HG03439 (cell line): ENCODE measurements around the gene FSCB.
"Not testable (repeated sequence)": the region's sequence is repeated elsewhere in the genome, so short reads cannot be mapped to it uniquely, and the experiment has no call there.

ENCODE experiments used
- ATAC-seq: cut with Tn5 transposase; IDR thresholded peaks from one replicate; pipeline ENCODE4 v1.9.1; 2021; ENCODE audit warnings: mild to moderate bottlenecking, moderate library complexity; ENCODE audit not compliant: unreplicated experiment

Gene FSCB, protein sequence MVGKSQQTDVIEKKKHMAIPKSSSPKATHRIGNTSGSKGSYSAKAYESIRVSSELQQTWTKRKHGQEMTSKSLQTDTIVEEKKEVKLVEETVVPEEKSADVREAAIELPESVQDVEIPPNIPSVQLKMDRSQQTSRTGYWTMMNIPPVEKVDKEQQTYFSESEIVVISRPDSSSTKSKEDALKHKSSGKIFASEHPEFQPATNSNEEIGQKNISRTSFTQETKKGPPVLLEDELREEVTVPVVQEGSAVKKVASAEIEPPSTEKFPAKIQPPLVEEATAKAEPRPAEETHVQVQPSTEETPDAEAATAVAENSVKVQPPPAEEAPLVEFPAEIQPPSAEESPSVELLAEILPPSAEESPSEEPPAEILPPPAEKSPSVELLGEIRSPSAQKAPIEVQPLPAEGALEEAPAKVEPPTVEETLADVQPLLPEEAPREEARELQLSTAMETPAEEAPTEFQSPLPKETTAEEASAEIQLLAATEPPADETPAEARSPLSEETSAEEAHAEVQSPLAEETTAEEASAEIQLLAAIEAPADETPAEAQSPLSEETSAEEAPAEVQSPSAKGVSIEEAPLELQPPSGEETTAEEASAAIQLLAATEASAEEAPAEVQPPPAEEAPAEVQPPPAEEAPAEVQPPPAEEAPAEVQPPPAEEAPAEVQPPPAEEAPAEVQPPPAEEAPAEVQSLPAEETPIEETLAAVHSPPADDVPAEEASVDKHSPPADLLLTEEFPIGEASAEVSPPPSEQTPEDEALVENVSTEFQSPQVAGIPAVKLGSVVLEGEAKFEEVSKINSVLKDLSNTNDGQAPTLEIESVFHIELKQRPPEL

DNA sequence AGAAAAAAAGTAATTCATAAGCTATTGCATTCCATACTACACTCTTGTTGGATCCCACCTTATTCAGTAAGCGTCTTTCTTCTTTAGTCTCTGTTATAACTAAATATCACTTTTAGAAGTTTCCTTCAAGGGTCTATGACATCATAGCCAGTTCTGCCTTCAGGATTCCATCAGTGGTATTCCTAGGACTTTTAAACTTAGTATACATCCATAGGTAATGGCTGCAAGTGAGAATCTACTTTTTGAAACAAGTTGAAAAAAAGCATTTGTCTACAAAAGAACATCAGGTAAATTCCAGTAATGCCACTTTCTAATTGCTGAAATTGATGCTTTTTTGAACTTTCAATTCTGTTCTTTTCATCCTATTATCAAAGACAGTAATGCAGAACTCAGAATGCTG, at the start of gene FSCB:
FSCB (minus strand) TSS at position 101 of the 400 bp plus-strand sequence. CDS start 296 bp downstream, outside the sequence.
- ATAC-seq, result no peak

GRCh38 chr14:44531658-44532057, 24.6 kb upstream of the FSCB start:
- no peak for ATAC-seq

GRCh38 chr14:44530475-44530874, 23.4 kb upstream of the FSCB start:
- ATAC-seq, result no peak

GRCh38 chr14:44529026-44529425, 21.9 kb upstream of the FSCB start:
- ATAC-seq, result no peak

DNA sequence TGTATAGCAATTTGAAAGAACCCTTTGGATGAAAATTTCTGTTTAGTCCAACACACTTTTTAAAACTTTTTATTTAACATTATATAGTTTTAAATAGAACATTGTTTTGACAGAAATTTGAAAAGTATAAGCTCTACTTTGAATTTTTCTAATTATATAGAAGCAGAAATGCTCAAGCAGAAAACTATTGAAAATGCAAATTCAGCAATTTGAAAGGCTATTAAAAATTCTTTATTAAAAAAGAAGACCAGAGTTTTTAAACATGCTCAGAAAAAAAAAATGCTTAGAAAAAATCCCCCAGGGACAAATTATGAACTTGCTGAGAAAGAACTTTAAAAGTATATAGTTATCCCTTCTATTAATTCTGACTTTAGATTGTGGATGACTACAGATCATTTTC, 21.1 kb upstream of the FSCB start:
- no peak for ATAC-seq

DNA sequence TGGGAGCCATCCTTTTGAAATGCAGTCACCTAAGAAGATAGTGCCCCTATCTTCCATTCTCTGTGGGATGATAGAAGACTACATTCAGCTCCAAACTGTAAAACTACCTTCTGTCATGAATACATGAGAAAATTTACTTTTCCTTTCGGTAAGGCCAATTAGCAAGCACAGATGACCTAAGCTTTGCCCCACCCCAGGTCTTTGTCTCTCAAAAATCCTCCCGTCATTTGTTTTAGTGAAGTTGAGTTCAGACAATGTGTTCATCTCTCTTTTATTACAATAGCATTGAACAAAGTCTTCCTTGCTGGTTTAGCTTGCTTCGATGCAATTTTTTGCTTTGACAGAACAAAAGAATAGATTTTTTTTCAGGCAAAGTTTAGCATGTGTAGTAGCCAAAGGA, 18.2 kb upstream of the FSCB start:
- ATAC-seq, result no peak

- not testable (repeated sequence) for ATAC-seq
These were observed 8.6 kb upstream of the FSCB start for GRCh38 chr14:44515668-44516067.

DNA sequence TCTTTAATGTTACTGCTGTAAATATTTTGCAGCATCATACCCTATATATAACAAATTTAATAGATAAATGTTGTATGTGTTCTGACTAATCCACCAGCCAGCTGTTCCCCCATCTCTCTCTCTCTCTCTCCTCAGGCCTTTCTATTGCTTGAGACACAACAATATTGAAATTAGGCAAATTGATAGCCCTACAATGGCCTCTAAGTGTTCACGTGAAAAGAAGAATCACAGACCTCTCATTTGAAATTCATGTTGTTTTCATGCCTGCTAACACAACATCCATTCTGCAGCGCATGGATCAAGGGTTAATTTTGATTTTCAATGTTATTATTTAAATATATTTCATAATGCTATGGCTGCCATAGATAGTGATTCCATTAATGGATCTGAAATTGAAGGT, 1.8 kb upstream of the FSCB start:
- no peak for ATAC-seq

DNA sequence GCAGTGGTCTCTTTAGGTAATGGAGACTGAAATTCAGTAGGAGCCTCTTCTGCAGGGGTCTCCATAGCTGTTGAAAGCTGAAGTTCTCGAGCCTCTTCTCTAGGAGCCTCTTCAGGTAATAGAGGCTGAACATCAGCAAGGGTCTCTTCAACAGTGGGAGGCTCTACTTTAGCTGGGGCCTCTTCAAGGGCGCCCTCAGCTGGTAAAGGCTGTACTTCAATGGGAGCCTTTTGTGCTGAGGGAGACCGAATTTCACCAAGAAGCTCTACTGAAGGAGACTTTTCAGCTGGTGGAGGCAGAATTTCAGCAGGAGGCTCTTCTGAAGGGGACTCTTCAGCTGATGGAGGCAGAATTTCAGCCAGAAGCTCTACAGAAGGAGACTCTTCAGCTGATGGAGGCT, 1.5 kb downstream of the FSCB start:
- ATAC-seq, result no peak

DNA sequence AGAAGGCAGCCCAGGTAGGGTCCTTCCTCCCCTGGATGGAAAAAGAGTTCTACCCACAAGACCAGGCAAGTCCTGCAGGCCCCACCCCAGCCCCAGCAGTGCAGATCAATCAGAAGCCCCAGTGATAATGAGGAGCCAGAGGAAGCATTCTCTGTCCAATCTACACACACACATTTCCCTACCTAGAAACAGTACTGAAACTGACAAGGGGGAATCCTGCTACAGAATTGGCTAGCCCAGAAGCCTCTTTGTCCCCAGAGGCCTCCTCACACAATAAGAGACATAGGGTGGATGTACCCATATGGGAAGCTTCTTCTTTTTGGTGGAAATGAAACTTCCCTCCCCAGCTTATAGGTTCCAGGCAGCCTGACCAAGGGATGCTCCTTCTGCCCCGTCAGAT, 9.9 kb downstream of the FSCB start:
- no peak for ATAC-seq

DNA sequence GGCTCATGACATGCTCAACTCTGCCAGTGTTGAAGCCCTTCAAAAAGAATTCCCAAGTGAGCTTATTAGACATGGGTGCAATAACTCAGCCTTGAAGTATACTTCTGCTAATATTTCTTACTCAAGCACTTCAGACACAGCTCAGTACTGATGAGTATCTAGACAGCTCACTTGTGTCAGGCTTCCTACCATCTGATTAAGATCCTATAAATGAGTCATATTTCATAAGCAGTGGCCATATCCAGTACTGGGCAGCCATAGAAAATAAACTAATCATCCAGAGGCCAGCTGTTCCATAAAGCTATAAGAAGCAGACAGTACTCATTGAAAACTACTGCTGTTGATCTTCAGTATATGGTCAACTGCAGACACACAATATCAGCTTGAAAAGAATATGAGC, 12.9 kb downstream of the FSCB start:
- ATAC-seq, result no peak

GRCh38 chr14:44490966-44491365, 16.1 kb downstream of the FSCB start:
- no peak for ATAC-seq

DNA sequence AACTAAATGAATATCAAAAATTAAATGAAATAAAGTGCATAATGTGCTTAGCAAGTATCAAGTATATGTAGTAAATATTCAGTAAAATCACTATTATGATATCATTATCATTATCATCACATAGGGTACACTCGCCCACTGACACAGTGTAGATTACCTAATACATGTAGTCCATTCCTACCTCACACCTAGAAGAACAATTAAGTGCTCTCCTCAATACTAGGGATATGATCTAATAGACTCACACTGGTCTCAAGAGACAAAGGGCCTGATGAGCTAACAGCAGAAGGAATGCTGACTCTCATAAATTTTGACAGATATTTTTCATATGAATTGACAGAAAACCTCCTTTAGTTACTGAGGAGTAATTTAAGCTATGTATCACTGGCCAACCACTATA, 29.1 kb downstream of the FSCB start:
- ATAC-seq, result no peak

GRCh38 chr14:44468771-44469170, 38.3 kb downstream of the FSCB start:
- no peak for ATAC-seq

DNA sequence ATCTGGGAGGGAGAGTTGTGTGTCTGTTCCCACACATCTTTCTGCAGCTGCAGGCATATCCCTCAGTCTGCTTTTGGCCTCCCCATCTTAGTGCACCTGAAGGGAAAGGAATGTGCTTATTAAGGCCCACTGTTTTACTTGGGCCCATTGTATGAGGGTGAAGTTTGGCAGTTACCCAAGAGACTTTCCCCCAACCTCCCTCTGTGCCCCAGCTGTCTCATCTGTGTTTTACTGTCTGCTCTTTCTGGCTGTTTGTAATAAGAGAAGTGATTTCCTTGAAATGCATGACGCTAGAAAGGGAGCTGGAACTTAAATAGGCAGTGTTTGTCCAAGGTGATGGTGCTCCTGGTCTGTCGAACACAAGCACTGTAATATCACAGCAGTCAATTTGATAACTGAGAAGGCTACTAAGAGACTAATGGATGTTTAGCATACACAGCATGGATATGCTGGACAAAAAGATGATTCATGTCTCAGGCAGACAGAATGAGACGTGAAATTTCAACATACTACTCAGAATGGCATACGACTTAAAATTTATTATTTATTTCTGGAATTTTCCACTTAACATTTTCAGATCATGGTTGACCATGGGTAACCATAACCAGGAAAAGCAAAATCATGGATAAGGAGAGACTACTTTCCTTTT, 43.6 kb downstream of the FSCB start:
- ATAC-seq, result no peak

DNA sequence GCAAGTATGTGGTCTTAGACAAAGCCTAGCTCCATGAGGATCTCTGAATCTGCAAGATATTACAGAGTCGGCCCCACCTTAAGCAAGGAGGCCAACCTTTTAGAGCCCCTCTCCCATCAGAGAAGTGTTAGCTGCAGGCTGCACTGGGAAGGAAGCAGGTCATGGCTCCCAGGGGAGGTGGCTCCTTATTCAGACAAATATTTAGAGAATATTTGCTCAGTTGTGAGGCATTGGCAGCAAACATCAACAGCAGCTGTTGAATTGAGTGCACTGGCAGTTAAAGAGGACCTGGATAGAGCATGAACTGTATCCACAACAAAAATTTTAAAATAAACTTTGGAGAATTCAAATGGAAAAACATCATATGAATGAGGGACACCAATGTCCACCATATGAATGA, 44.7 kb downstream of the FSCB start:
- no peak for ATAC-seq

- ATAC-seq, result no peak
These were observed 45.3 kb downstream of the FSCB start for GRCh38 chr14:44461811-44462210.
